DOHH2 (cell line): ENCODE results near the gene BCKDHA.

Source experiments
- H3F3A ChIP-seq: fragments of 200-600 bp; sonication (generic), shearing (Covaris generic); 2 replicates; pipeline ENCODE4 v1.6.0; 2016; ENCODE audit warnings: antibody characterized with exemption, mild to moderate bottlenecking; ENCODE audit not compliant: control insufficient read depth, insufficient read depth
- H3K27ac ChIP-seq: fragments of 200-600 bp; sonication (generic); 2 replicates; pipeline ENCODE4 v1.5.1; 2014; ENCODE audit warnings: low read depth, mild to moderate bottlenecking, low read length, moderate library complexity
- H3K27me3 ChIP-seq: fragments of 200-600 bp; sonication (generic); 2 replicates; pipeline ENCODE4 v1.6.1; 2014; ENCODE audit warnings: mild to moderate bottlenecking, low read length, mixed read lengths; ENCODE audit not compliant: control insufficient read depth
- H3K36me3 ChIP-seq: fragments of 200-600 bp; sonication (generic); 2 replicates; pipeline ENCODE4 v1.6.1; 2014; ENCODE audit warnings: mild to moderate bottlenecking, low read length, moderate library complexity, mixed read lengths; ENCODE audit not compliant: control insufficient read depth
- H3K4me1 ChIP-seq: fragments of 200-600 bp; sonication (generic); 2 replicates; pipeline ENCODE4 v1.6.1; 2014; ENCODE audit warnings: mild to moderate bottlenecking, low read length, mixed read lengths; ENCODE audit not compliant: control insufficient read depth
- H3K4me2 ChIP-seq: fragments of 200-600 bp; sonication (generic); 2 replicates; pipeline ENCODE4 v1.6.0; 2014; ENCODE audit warnings: mild to moderate bottlenecking, low read length, moderate library complexity
- H3K4me3 ChIP-seq: fragments of 200-600 bp; sonication (generic); 2 replicates; pipeline ENCODE4 v1.5.1; 2014; ENCODE audit warnings: mild to moderate bottlenecking, low read length, mixed read lengths
- H3K79me2 ChIP-seq: fragments of 200-600 bp; sonication (generic); 2 replicates; pipeline ENCODE4 v1.6.1; 2014; ENCODE audit warnings: mild to moderate bottlenecking, low read length, mixed read lengths; ENCODE audit not compliant: control insufficient read depth
- H3K9me2 ChIP-seq: fragments of 200-600 bp; sonication (generic); replicated peaks from 2 replicates; pipeline ENCODE4 v1.6.1; 2014; ENCODE audit warnings: mild to moderate bottlenecking, low read length, mixed read lengths; ENCODE audit not compliant: control insufficient read depth
- H3K9me3 ChIP-seq: fragments of 200-600 bp; sonication (generic); 2 replicates; pipeline ENCODE4 v1.6.1; 2014; ENCODE audit warnings: antibody characterized with exemption, low read length, mixed read lengths; ENCODE audit not compliant: control insufficient read depth, insufficient read depth
- H4K20me1 ChIP-seq: fragments of 200-600 bp; sonication (generic); 2 replicates; pipeline ENCODE4 v1.6.0; 2014; ENCODE audit warnings: low read depth, mild to moderate bottlenecking, antibody characterized with exemption, low read length, moderate library complexity; ENCODE audit not compliant: control insufficient read depth, insufficient read depth
- CTCF ChIP-seq: fragments of 200-600 bp; sonication (generic); IDR thresholded peaks from one replicate; pipeline ENCODE4 v1.5.1; 2014; ENCODE audit warnings: antibody characterized with exemption, mild to moderate bottlenecking, low read depth, low read length; ENCODE audit not compliant: poor library complexity, severe bottlenecking
- EZH2phosphoT487 ChIP-seq: fragments of 200-600 bp; sonication (generic); IDR thresholded peaks from 2 replicates; pipeline ENCODE4 v1.6.1; 2017; ENCODE audit warnings: borderline replicate concordance, mild to moderate bottlenecking, antibody characterized with exemption, low read length, moderate library complexity, mixed read lengths

Gene BCKDHA

GRCh38 chr19:41352279-41352608 is 45.4 kb upstream of the BCKDHA start:
- TF ChIP-seq EZH2phosphoT487: no peak
- no peak for TF ChIP-seq CTCF
- H3K9me3 ChIP-seq: no peaks in the 10 kb centered on the region
- peaks cover 19% of the 10 kb centered on the region; the same call in 1 of the 2 replicates for H4K20me1 ChIP-seq
- peaks cover 62% of the 10 kb centered on the region for H3K79me2 ChIP-seq
- peak overlapping the region; percentile 72 for H3K4me2 ChIP-seq
- no peaks in the 10 kb centered on the region for H3K27me3 ChIP-seq
- peak overlapping the region; percentile 94 for H3K4me3 ChIP-seq
- no peaks in the 10 kb centered on the region; the same call in 1 of the 2 replicates for H3F3A ChIP-seq
- H3K9me2 ChIP-seq: no peaks in the 10 kb centered on the region
- peak overlapping the region; percentile 73 for H3K27ac ChIP-seq
- H3K4me1 ChIP-seq: peaks cover 27% of the 10 kb centered on the region
- H3K36me3 ChIP-seq: peaks cover 48% of the 10 kb centered on the region

- H3K9me3 ChIP-seq: no peaks in the 10 kb centered on the region
- no peaks in the 10 kb centered on the region; the same call in 1 of the 2 replicates for H3F3A ChIP-seq
- peak overlapping the region; percentile 94 for H3K4me3 ChIP-seq
- TF ChIP-seq EZH2phosphoT487 (no peak), CTCF (peak; percentile 83)
- H3K4me2 ChIP-seq: peak overlapping the region; percentile 72
- H3K9me2 ChIP-seq: no peaks in the 10 kb centered on the region
- no peaks in the 10 kb centered on the region for H3K27me3 ChIP-seq
- H3K36me3 ChIP-seq: peaks cover 46% of the 10 kb centered on the region
- H3K4me1 ChIP-seq: peaks cover 27% of the 10 kb centered on the region
- peaks cover 60% of the 10 kb centered on the region for H3K79me2 ChIP-seq
- H4K20me1 ChIP-seq: peaks cover 19% of the 10 kb centered on the region; the same call in 1 of the 2 replicates
- peak overlapping the region; percentile 73 for H3K27ac ChIP-seq
These were observed 44.8 kb upstream of the BCKDHA start for GRCh38 chr19:41352609-41353465.

- no peaks in the 10 kb centered on the region for H3K27me3 ChIP-seq
- TF ChIP-seq CTCF (peak; percentile 90), EZH2phosphoT487 (no peak)
These were observed 43.9 kb upstream of the BCKDHA start, which contains the start of gene TGFB1 for GRCh38 chr19:41353466-41354342. TGFB1 (minus strand) TSS chr19:41353922; CDS start chr19:41353044, 878 bp downstream.

More at GRCh38 chr19:41353466-41354342, 43.9 kb upstream of the BCKDHA start, which contains the start of gene TGFB1:
- Histone ChIP-seq H3K9me2 (no peaks in the 10 kb centered on the region), H3K4me2 (peak within 1 kb of the TSS; percentile 72), H4K20me1 (peaks cover 19% of the 10 kb centered on the region; the same call in 1 of the 2 replicates), H3K4me3 (peak within 1 kb of the TSS; percentile 94), H3F3A (no peaks in the 10 kb centered on the region; the same call in 1 of the 2 replicates), H3K4me1 (peaks cover 27% of the 10 kb centered on the region), H3K79me2 (peaks cover 53% of the 10 kb centered on the region), H3K36me3 (peaks cover 40% of the 10 kb centered on the region), H3K9me3 (no peaks in the 10 kb centered on the region), H3K27ac (peak within 1 kb of the TSS; percentile 73)
